SK-N-SH (cell line): ENCODE measurements around the gene PDCD6IP. TPM values are rescaled to one million over a fixed set of nuclear protein-coding genes. Genes with fewer than 3 reads are reported as not detected.

Experiments
- CTCF ChIA-PET: fragments of 300-600, 350-600 bp; formaldehyde crosslinking; extraction: SDS; loops from one replicate; lab custom pipeline; 2021; lab: Yijun Ruan, JAX
- POLR2A ChIA-PET: fragments of 350-600 bp; sonication (Branson Sonifier 250); formaldehyde crosslinking; extraction: SDS; loops from one replicate; lab custom pipeline; 2020; ENCODE audit warnings: antibody characterized with exemption, inconsistent platforms; lab: Yijun Ruan, JAX
- DNase-seq: peaks from one replicate; pipeline ENCODE4 v3.0.0; 2012
- H2AFZ ChIP-seq: fragments of 200-600 bp; sonication (generic); 2 replicates; pipeline ENCODE4 v1.8.1; 2016; ENCODE audit warnings: antibody characterized with exemption, mild to moderate bottlenecking, low read depth
- H3F3A ChIP-seq: fragments of 200-600 bp; sonication (generic); replicated peaks from 2 replicates; pipeline ENCODE3; 2016; ENCODE audit warnings: antibody characterized with exemption, mild to moderate bottlenecking; ENCODE audit not compliant: insufficient read depth
- H3K27ac ChIP-seq, 2 experiments: fragments of 200-500 bp in 1 of 2; fragments of 200-600 bp in 1 of 2; sonication (Bioruptor generic) in 1 of 2; sonication (generic), shearing (Covaris generic) in 1 of 2; 2 replicates each; pipeline versions ENCODE4 v1.5.1 to v1.6.1; 2014 to 2016; ENCODE audit warnings: low read depth in 2 of 2, inconsistent platforms in 1 of 2, low read length in 1 of 2, mild to moderate bottlenecking in 1 of 2, mixed read lengths in 1 of 2
- H3K27me3 ChIP-seq: fragments of 200-600 bp; sonication (generic), shearing (Covaris generic); 2 replicates; pipeline ENCODE4 v1.6.1; 2016; ENCODE audit warnings: mixed run types; ENCODE audit not compliant: insufficient read depth
- H3K36me3 ChIP-seq, 2 experiments: fragments of 200-500 bp in 1 of 2; fragments of 200-600 bp in 1 of 2; sonication (Bioruptor generic) in 1 of 2; sonication (generic) in 1 of 2; replicated peaks in 1 of 2; 2 replicates each; pipeline versions ENCODE3 to v1.5.1; 2014 to 2016; ENCODE audit warnings: low read length in 1 of 2, mild to moderate bottlenecking in 1 of 2; ENCODE audit not compliant: insufficient read depth in 2 of 2, control insufficient read depth in 1 of 2
- H3K4me1 ChIP-seq, 2 experiments: fragments of 200-500 bp in 1 of 2; fragments of 200-600 bp in 1 of 2; sonication (Bioruptor generic) in 1 of 2; sonication (generic), shearing (Covaris generic) in 1 of 2; 2 replicates each; pipeline versions ENCODE4 v1.5.1 to v1.6.1; 2014 to 2016; ENCODE audit warnings: low read depth in 1 of 2, low read length in 1 of 2, mixed run types in 1 of 2; ENCODE audit not compliant: insufficient read depth in 2 of 2, control insufficient read depth in 1 of 2
- H3K4me2 ChIP-seq: fragments of 200-600 bp; sonication (generic), shearing (Covaris generic); 2 replicates; pipeline ENCODE4 v1.6.1; 2017; ENCODE audit warnings: mixed run types
- H3K4me3 ChIP-seq, 2 experiments: fragments of 200-500 bp in 1 of 2; fragments of 200-600 bp in 1 of 2; sonication (Bioruptor generic) in 1 of 2; sonication (generic), shearing (Covaris generic) in 1 of 2; 2 replicates each; pipeline versions ENCODE4 v1.5.1 to v1.8.1; 2014 to 2016; ENCODE audit warnings: low read depth in 2 of 2, inconsistent platforms in 1 of 2, low read length in 1 of 2, mild to moderate bottlenecking in 1 of 2, mixed read lengths in 1 of 2, moderate library complexity in 1 of 2
- H3K79me2 ChIP-seq: fragments of 200-600 bp; sonication (generic); 2 replicates; pipeline ENCODE4 v1.8.1; 2017; ENCODE audit warnings: mild to moderate bottlenecking; ENCODE audit not compliant: insufficient read depth
- H3K9ac ChIP-seq: fragments of 200-600 bp; sonication (generic); 2 replicates; pipeline ENCODE4 v1.6.1; 2017; ENCODE audit warnings: mixed run types
- H3K9me2 ChIP-seq: fragments of 200-600 bp; sonication (generic); 2 replicates; pipeline ENCODE4 v1.6.1; 2017; ENCODE audit warnings: mixed run types
- H3K9me3 ChIP-seq: fragments of 200-600 bp; sonication (generic); 2 replicates; pipeline ENCODE4 v1.6.1; 2017; ENCODE audit warnings: mixed run types, mild to moderate bottlenecking, moderate library complexity
- H4K20me1 ChIP-seq: fragments of 200-600 bp; sonication (generic); 2 replicates; pipeline ENCODE4 v1.6.1; 2017; ENCODE audit warnings: mild to moderate bottlenecking, mixed run types; ENCODE audit not compliant: insufficient read depth
- FOXJ3 ChIP-seq: sonication (generic); formaldehyde crosslinking; IDR thresholded peaks from 2 replicates; pipeline ENCODE4 v1.5.1; 2020; ENCODE audit warnings: mild to moderate bottlenecking, missing genetic modification reagents
- GATA2 ChIP-seq: sonication (generic); formaldehyde crosslinking; IDR thresholded peaks from 2 replicates; pipeline ENCODE4 v1.5.0; 2020; ENCODE audit warnings: mild to moderate bottlenecking, missing genetic modification reagents
- IRF3 ChIP-seq: fragments of 150-350 bp; IDR thresholded peaks from 2 replicates; pipeline ENCODE4 v1.6.1; 2016; ENCODE audit warnings: mild to moderate bottlenecking, low read depth, low read length
- PBX3 ChIP-seq: IDR thresholded peaks from 2 replicates; pipeline ENCODE4; 2012
- POLR2AphosphoS5 ChIP-seq: IDR thresholded peaks from 2 replicates; pipeline ENCODE4 v1.6.1; 2012; ENCODE audit warnings: low read depth, low read length
- REST ChIP-seq: IDR thresholded peaks from 2 replicates; pipeline ENCODE4 v1.6.1; 2012; ENCODE audit warnings: mild to moderate bottlenecking, low read depth, low read length, moderate library complexity
- SIN3A ChIP-seq: IDR thresholded peaks from 2 replicates; pipeline ENCODE4 v1.6.1; 2012; ENCODE audit warnings: low read depth, mild to moderate bottlenecking, low read length, moderate library complexity, borderline replicate concordance
- TCF12 ChIP-seq: IDR thresholded peaks from 2 replicates; pipeline ENCODE4 v1.4.0; 2012
- USF1 ChIP-seq: IDR thresholded peaks from 2 replicates; pipeline ENCODE4 v1.4.0; 2012; ENCODE audit warnings: low read depth, borderline replicate concordance
- ZBTB33 ChIP-seq: IDR thresholded peaks from 2 replicates; pipeline ENCODE4 v1.4.0; 2012; ENCODE audit warnings: low read depth, borderline replicate concordance
- WGBS: methylation state at CpG from one replicate; pipeline ENCODE4 v1.1.6; 2017; ENCODE audit warnings: low lambda C conversion rate; 5-methylcytosine and 5-hydroxymethylcytosine counted together
- polyA plus RNA-seq, 3 experiments: library from polyadenylated mRNA; depleted of rRNA; stranded (reverse); fragments of >200 nt; gene quantifications; 2 replicates each; pipeline ENCODE4 v1.2.3, GENCODE V29; 2012

The PDCD6IP gene
- polyA plus RNA-seq, 1 of the 3 experiments (the other 2 are of a cell fraction), result 49.1 TPM

GRCh38 chr3:33829720-33830119 lies 31.3 kb downstream of the PDCD6IP start:
- ChIA-PET POLR2A (no interaction called here), CTCF (no interaction called here)
- H3K9me2 ChIP-seq, result no peaks in the 10 kb centered on the region
- TF ChIP-seq FOXJ3 (no peak), USF1 (no peak), SIN3A (no peak), PBX3 (no peak), REST (no peak), GATA2 (CRISPR knock-in tag) (no peak), ZBTB33 (no peak), IRF3 (no peak), TCF12 (no peak), POLR2AphosphoS5 (no peak)
- no peak overlapping the region for H2AFZ ChIP-seq
- H3K79me2 ChIP-seq, result peaks cover 36% of the 10 kb centered on the region
- H3K4me1 ChIP-seq, result peaks cover 3 to 4% of the 10 kb centered on the region in 2 experiments; a peak in 3 of 4 replicates
- peaks cover 23% of the 10 kb centered on the region for H3F3A ChIP-seq
- H3K27ac ChIP-seq, result no peak overlapping the region
- 94% methylated on average over 2 of the region's 2 CpGs for WGBS
- no peak overlapping the region for H3K9ac ChIP-seq
- H3K4me2 ChIP-seq, result no peak overlapping the region
- H3K9me3 ChIP-seq, result no peaks in the 10 kb centered on the region
- peaks cover 61 to 76% of the 10 kb centered on the region in 2 experiments for H3K36me3 ChIP-seq
- no peak for DNase-seq
- H3K4me3 ChIP-seq, result no peak overlapping the region
- no peaks in the 10 kb centered on the region for H3K27me3 ChIP-seq
- no peaks in the 10 kb centered on the region for H4K20me1 ChIP-seq
